GM19324 (cell line): ENCODE measurements around the gene CD22.

Source experiments
- ATAC-seq: cut with Tn5 transposase; IDR thresholded peaks from one replicate; pipeline ENCODE4 v1.9.1; 2021; ENCODE audit warnings: mild to moderate bottlenecking, moderate library complexity; ENCODE audit not compliant: unreplicated experiment, low FRiP score

Gene CD22

GRCh38 chr19:35295792-35296462 lies 33.1 kb upstream of the CD22 start:
- no peak for ATAC-seq

GRCh38 chr19:35296644-35297514 lies 32.1 kb upstream of the CD22 start:
- ATAC-seq, result no peak

- no peak for ATAC-seq
Observed at GRCh38 chr19:35297515-35297848, 31.5 kb upstream of the CD22 start.

GRCh38 chr19:35297922-35298321 lies 31.1 kb upstream of the CD22 start:
- ATAC-seq, result no peak

- no peak for ATAC-seq
Observed at GRCh38 chr19:35298561-35298972, 30.4 kb upstream of the CD22 start.

GRCh38 chr19:35299523-35300338 lies 29.3 kb upstream of the CD22 start:
- no peak for ATAC-seq

- no peak for ATAC-seq
Observed at GRCh38 chr19:35300339-35300649, 28.7 kb upstream of the CD22 start.

- no peak for ATAC-seq
Observed at GRCh38 chr19:35301961-35302360, 27.0 kb upstream of the CD22 start.

- no peak for ATAC-seq
Observed at GRCh38 chr19:35302446-35302845, 26.5 kb upstream of the CD22 start.

- no peak for ATAC-seq
Observed at GRCh38 chr19:35303357-35303915, 25.6 kb upstream of the CD22 start.

GRCh38 chr19:35304036-35304435 lies 25.0 kb upstream of the CD22 start:
- ATAC-seq, result no peak

GRCh38 chr19:35305181-35305580 lies 23.8 kb upstream of the CD22 start:
- no peak for ATAC-seq

- no peak for ATAC-seq
Observed at GRCh38 chr19:35306473-35307246, 22.3 kb upstream of the CD22 start.

- ATAC-seq, result no peak
Observed at GRCh38 chr19:35307931-35308330, 21.1 kb upstream of the CD22 start.

- no peak for ATAC-seq
Observed at GRCh38 chr19:35308910-35309309, 20.1 kb upstream of the CD22 start.

- no peak for ATAC-seq
Observed at GRCh38 chr19:35309481-35310279, 19.3 kb upstream of the CD22 start.

- no peak for ATAC-seq
Observed at GRCh38 chr19:35310331-35310730, 18.7 kb upstream of the CD22 start.

- no peak for ATAC-seq
Observed at GRCh38 chr19:35310811-35311465, 18.0 kb upstream of the CD22 start.
